GM10266 (cell line): ENCODE measurements around the gene JAG2.

Source experiments
- DNase-seq: peaks from one replicate; pipeline ENCODE4 v3.0.0; 2012; ENCODE audit errors: extremely low spot score
- CTCF ChIP-seq: IDR thresholded peaks from 2 replicates; pipeline ENCODE4 v1.5.1; 2012; ENCODE audit warnings: mild to moderate bottlenecking, low read depth; ENCODE audit not compliant: control insufficient read depth, insufficient read depth; ENCODE audit errors: missing control alignments

Gene JAG2

DNA sequence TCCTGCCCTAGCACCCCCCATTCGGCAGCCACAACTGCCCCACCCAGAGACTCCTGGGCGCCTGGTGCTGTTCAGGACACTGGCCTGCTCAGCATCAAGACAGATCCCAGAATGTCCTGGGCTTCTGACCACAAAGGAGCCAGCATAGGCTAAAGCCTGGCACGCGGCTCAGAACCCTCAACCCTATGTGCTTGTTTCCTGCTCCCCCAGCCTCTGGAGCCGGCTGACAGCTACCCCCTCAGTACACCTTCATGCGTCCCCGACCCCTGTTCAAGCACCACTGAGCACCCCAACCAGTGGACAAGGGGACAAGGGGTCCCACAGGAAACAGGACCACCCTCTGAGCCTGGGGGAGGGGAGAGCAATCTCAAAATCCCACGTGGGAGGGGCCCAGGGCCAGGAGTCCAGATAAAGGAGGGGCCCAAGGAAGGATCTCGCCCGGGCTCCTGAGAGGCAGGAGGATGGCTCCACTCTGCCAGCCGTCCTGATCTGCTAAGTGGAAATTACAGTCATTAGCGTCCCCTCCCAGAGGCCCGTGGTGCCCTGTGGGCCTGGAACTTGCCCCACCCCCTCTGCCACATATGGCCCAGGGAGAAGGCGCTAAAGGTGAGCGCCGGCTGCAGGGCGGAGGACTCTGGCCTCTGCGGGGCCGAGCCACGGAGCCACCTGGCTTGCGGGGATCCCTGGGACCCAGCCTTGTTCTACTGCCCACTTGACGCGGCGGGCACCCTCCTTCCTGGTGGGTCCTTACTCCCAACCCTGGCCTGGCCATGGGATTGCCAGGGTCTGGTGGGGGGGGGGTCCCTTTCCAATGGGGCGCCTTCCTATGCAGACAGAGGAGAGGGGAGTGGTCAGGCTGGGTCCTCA, 76.2 kb downstream of the JAG2 start:
- TF ChIP-seq CTCF, result no peak
- no peak for DNase-seq

GRCh38 chr14:105091517-105092170, 76.9 kb downstream of the JAG2 start:
- no peak for DNase-seq
- TF ChIP-seq CTCF, result no peak

GRCh38 chr14:105091054-105091516, 77.5 kb downstream of the JAG2 start:
- TF ChIP-seq CTCF, result no peak
- no peak for DNase-seq
